ENCODE data around the gene HSPA4. TPM values are rescaled to one million over a fixed set of nuclear protein-coding genes. Genes with fewer than 3 reads are reported as not detected.
A peak's percentile ranks its signal among the peaks of the same experiment; 100 is the strongest.
"Not testable (repeated sequence)": the region's sequence is repeated elsewhere in the genome, so short reads cannot be mapped to it uniquely, and the experiment has no call there.

HSPA4 gene
- total and polyA plus RNA-seq, 4 donors = 51.3 to 135 (median 55.0) TPM

- no peaks in the 10 kb centered on the region for H3K9me3 ChIP-seq (ENCODE audit: control insufficient read depth, low read length)
- intact Hi-C loops (cut with DNase I) = loop anchor here in 1 of 2 donors (5.0 kb wide), 1 partner anchor 67 kb away; the partner anchor contains the start of gene AFF4
- no peak for DNase-seq
- WGBS, 2 donors = 15% methylated on average over 1 of the region's 1 CpG
- H3K27me3 ChIP-seq (ENCODE audit: control insufficient read depth in 1 of 2, insufficient read depth in 2 of 2, low read length in 1 of 2) = no peaks in the 10 kb centered on the region
- no peaks in the 10 kb centered on the region for H3K4me1 ChIP-seq (ENCODE audit: control insufficient read depth in 1 of 2, insufficient read depth in 2 of 2, low read length in 2 of 2)
- peak overlapping the region; percentile 26 to 63 for H3K27ac ChIP-seq (ENCODE audit: low read depth in 1 of 2, low read length in 2 of 2)
- H3K4me3 ChIP-seq (ENCODE audit: low read length in 2 of 2) = no peak overlapping the region
- no peaks in the 10 kb centered on the region for H3K36me3 ChIP-seq (ENCODE audit: control insufficient read depth in 1 of 2, insufficient read depth in 2 of 2, low read length in 1 of 2)
- no peak for ATAC-seq (ENCODE audit: low FRiP score)
Measured at GRCh38 chr5:133029416-133029815, 22.4 kb upstream of the HSPA4 start.

GRCh38 chr5:133030343-133031005 is 21.3 kb upstream of the HSPA4 start:
- H3K4me1 ChIP-seq (ENCODE audit: control insufficient read depth in 1 of 2, insufficient read depth in 2 of 2, low read length in 2 of 2) = no peaks in the 10 kb centered on the region
- 59 to 62% methylated on average over 2 of the region's 2 CpGs for WGBS, 2 donors
- DNase-seq = no peak
- no peak overlapping the region for H3K4me3 ChIP-seq (ENCODE audit: low read length in 2 of 2)
- intact Hi-C loops (cut with DNase I) = no loop called here
- no peaks in the 10 kb centered on the region for H3K36me3 ChIP-seq (ENCODE audit: control insufficient read depth in 1 of 2, insufficient read depth in 2 of 2, low read length in 1 of 2)
- no peaks in the 10 kb centered on the region for H3K9me3 ChIP-seq (ENCODE audit: control insufficient read depth, low read length)
- H3K27ac ChIP-seq (ENCODE audit: low read depth in 1 of 2, low read length in 2 of 2) = no peak overlapping the region
- no peak for ATAC-seq (ENCODE audit: low FRiP score)
- no peaks in the 10 kb centered on the region for H3K27me3 ChIP-seq (ENCODE audit: control insufficient read depth in 1 of 2, insufficient read depth in 2 of 2, low read length in 1 of 2)

DNA sequence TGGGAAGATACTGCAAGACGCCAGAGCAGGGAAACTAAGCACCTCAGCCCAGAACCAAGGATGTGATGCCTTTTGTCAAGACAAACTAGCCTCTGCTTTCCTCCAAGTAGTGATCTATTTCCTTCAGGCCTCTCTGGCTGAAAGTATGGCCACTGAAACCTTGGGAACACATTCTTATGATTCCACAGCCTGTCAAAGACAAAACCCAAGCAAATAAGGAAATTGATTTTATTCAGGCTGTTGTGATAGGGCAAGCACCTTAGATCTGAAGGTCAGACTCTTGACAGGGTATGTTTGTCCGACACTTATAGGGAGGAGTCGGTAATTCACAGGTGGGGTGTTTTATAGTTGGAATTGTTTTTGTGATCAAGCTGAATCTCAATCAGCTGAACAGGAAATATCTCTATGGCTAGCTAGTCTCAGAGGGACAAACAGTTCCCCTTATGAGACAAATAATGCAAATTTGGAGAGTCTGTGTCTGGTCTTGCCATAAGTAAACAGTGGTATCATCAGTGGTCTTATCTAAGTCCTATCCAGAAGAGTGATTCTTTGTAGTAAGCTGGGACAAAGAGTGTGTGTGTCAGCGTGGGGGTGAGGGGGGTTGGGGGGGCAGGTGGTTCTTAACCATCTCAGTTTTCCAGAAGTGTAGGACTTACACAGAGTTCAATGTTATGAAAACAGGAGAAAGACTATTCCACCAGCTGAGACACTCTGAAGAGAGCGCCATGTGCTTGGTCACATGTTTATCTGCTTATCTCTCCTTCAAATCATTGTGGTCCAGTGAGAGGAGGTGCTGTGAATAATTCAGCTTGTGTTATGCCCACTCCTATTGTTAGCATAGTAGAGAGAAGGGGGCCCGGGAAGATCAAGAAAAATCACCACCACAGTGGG is 18.7 kb upstream of the HSPA4 start:
- Histone ChIP-seq H3K4me3 (ENCODE audit: low read length in 2 of 2) (no peak overlapping the region), H3K27ac (ENCODE audit: low read depth in 1 of 2, low read length in 2 of 2) (no peak overlapping the region), H3K36me3 (ENCODE audit: control insufficient read depth in 1 of 2, insufficient read depth in 2 of 2, low read length in 1 of 2) (no peaks in the 10 kb centered on the region), H3K4me1 (ENCODE audit: control insufficient read depth in 1 of 2, insufficient read depth in 2 of 2, low read length in 2 of 2) (no peaks in the 10 kb centered on the region), H3K27me3 (ENCODE audit: control insufficient read depth in 1 of 2, insufficient read depth in 2 of 2, low read length in 1 of 2) (no peaks in the 10 kb centered on the region), H3K9me3 (ENCODE audit: control insufficient read depth, low read length) (no peaks in the 10 kb centered on the region)
- no peak for DNase-seq
- intact Hi-C loops (cut with DNase I) = no loop called here
- no peak for ATAC-seq (ENCODE audit: low FRiP score)
- WGBS, 2 donors = 74% methylated on average over 6 of the region's 6 CpGs

DNA sequence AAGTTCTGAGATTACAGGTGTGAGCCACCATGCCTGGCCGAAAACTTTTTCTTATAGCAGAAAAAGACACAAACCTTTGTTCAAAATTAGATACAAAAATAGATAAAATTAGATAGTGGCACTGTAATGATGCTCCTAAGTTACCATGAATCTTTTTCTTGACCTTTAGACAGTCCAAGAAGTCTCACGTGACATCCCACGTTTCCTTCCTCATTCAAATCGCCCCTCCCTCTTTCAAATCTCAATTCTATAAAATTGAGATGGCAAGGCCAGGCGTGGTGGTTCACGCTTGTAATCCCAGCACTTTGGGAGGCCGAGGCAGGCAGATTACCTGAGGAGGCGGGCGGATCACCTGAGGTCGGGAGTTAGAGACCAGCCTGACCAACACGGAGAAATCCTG is 17.7 kb upstream of the HSPA4 start:
- ATAC-seq (ENCODE audit: low FRiP score) = no peak

GRCh38 chr5:133035224-133035623 is 16.6 kb upstream of the HSPA4 start:
- no peak overlapping the region for H3K27ac ChIP-seq (ENCODE audit: low read depth in 1 of 2, low read length in 2 of 2)
- H3K36me3 ChIP-seq (ENCODE audit: control insufficient read depth in 1 of 2, insufficient read depth in 2 of 2, low read length in 1 of 2) = no peaks in the 10 kb centered on the region
- no peaks in the 10 kb centered on the region for H3K4me1 ChIP-seq (ENCODE audit: control insufficient read depth in 1 of 2, insufficient read depth in 2 of 2, low read length in 2 of 2)
- no peaks in the 10 kb centered on the region for H3K27me3 ChIP-seq (ENCODE audit: control insufficient read depth in 1 of 2, insufficient read depth in 2 of 2, low read length in 1 of 2)
- no peak overlapping the region for H3K4me3 ChIP-seq (ENCODE audit: low read length in 2 of 2)
- ATAC-seq (ENCODE audit: low FRiP score) = no peak
- H3K9me3 ChIP-seq (ENCODE audit: control insufficient read depth, low read length) = no peaks in the 10 kb centered on the region
- no peak for DNase-seq
- WGBS, 2 donors = 44 to 79% methylated on average over 2 of the region's 2 CpGs
- intact Hi-C loops (cut with DNase I) = no loop called here

More for the DNA sequence above, 17.7 kb upstream of the HSPA4 start:
- intact Hi-C loops (cut with DNase I) = no loop called here
- H3K27ac ChIP-seq (ENCODE audit: low read depth in 1 of 2, low read length in 2 of 2) = no peak overlapping the region
- no peaks in the 10 kb centered on the region for H3K9me3 ChIP-seq (ENCODE audit: control insufficient read depth, low read length)
- no peak for DNase-seq
- H3K4me1 ChIP-seq (ENCODE audit: control insufficient read depth in 1 of 2, insufficient read depth in 2 of 2, low read length in 2 of 2) = no peaks in the 10 kb centered on the region
- 90 to 92% methylated on average over 11 of the region's 11 CpGs for WGBS, 2 donors
- no peaks in the 10 kb centered on the region for H3K27me3 ChIP-seq (ENCODE audit: control insufficient read depth in 1 of 2, insufficient read depth in 2 of 2, low read length in 1 of 2)
- no peak overlapping the region for H3K4me3 ChIP-seq (ENCODE audit: low read length in 2 of 2)
- H3K36me3 ChIP-seq (ENCODE audit: control insufficient read depth in 1 of 2, insufficient read depth in 2 of 2, low read length in 1 of 2) = no peaks in the 10 kb centered on the region

DNA sequence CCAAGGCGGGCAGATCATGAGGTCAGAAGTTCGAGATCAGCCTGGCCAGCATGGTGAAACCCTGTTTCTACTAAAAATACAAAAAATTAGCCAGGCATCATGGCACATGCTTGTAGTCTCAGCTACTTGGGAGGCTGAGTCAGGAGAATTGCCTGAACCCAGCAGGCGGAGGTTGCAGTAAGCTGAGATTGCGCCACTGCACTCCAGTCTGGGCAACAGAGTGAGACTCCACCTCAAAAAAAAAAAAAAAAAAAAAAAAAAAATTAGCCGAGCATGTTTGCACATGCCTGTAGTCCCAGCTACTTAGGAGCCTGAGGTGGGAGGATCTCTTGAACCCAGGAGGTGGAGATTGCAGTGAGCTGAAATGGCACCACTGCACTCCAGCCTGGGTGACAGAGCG is 15.1 kb upstream of the HSPA4 start:
- 84 to 89% methylated on average over 6 of the region's 6 CpGs for WGBS, 2 donors
- H3K27me3 ChIP-seq (ENCODE audit: control insufficient read depth in 1 of 2, insufficient read depth in 2 of 2, low read length in 1 of 2); DNase-seq; H3K27ac ChIP-seq (ENCODE audit: low read depth in 1 of 2, low read length in 2 of 2); ATAC-seq (ENCODE audit: low FRiP score); H3K36me3 ChIP-seq (ENCODE audit: control insufficient read depth in 1 of 2, insufficient read depth in 2 of 2, low read length in 1 of 2); intact Hi-C loops (cut with DNase I); H3K4me1 ChIP-seq (ENCODE audit: control insufficient read depth in 1 of 2, insufficient read depth in 2 of 2, low read length in 2 of 2); H3K4me3 ChIP-seq (ENCODE audit: low read length in 2 of 2); H3K9me3 ChIP-seq (ENCODE audit: control insufficient read depth, low read length): not testable (repeated sequence)

DNA sequence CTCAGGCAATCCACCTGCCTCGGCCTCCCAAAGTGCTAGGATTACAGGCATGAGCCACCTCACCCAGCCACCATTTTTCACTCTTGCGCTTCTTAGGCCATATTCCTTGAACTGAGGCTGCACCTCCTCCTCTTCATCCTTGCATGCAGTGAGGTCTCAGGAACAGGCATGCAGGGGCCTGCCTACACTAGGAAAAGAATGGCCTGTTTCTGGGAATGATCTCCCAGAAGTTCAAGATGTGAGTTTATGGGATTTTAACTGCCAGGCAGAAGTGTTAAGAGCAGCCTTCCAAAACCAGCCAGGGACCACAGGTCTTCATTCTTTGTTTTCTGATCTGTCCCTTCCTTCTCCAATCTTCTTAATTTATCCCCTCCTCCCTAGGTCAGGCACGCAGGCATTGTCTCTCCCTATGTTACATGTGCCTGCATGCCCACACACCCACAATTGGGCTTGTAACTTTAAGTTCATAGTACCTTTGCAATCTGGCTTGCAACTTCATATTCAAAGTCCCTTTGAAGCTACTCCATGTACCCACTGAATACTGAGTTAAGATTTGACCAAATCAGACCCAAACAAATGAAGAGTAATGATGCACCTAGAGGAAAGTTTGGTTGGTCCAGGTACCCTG is 10.5 kb upstream of the HSPA4 start:
- intact Hi-C loops (cut with DNase I) = no loop called here
- no peaks in the 10 kb centered on the region for H3K27me3 ChIP-seq (ENCODE audit: control insufficient read depth in 1 of 2, insufficient read depth in 2 of 2, low read length in 1 of 2)
- DNase-seq (no peak), ATAC-seq (ENCODE audit: low FRiP score) (no peak)
- H3K36me3 ChIP-seq (ENCODE audit: control insufficient read depth in 1 of 2, insufficient read depth in 2 of 2, low read length in 1 of 2) = no peaks in the 10 kb centered on the region
- H3K4me1 ChIP-seq (ENCODE audit: control insufficient read depth in 1 of 2, insufficient read depth in 2 of 2, low read length in 2 of 2) = no peaks in the 10 kb centered on the region
- H3K4me3 ChIP-seq (ENCODE audit: low read length in 2 of 2) = no peak overlapping the region
- WGBS, 2 donors = 90 to 92% methylated on average over 3 of the region's 3 CpGs
- no peak overlapping the region for H3K27ac ChIP-seq (ENCODE audit: low read depth in 1 of 2, low read length in 2 of 2)
- no peaks in the 10 kb centered on the region for H3K9me3 ChIP-seq (ENCODE audit: control insufficient read depth, low read length)

GRCh38 chr5:133041910-133042309 is 9.9 kb upstream of the HSPA4 start:
- Histone ChIP-seq H3K36me3 (ENCODE audit: control insufficient read depth in 1 of 2, insufficient read depth in 2 of 2, low read length in 1 of 2) (no peaks in the 10 kb centered on the region), H3K4me3 (ENCODE audit: low read length in 2 of 2) (no peak overlapping the region), H3K27ac (ENCODE audit: low read depth in 1 of 2, low read length in 2 of 2) (no peak overlapping the region), H3K4me1 (ENCODE audit: control insufficient read depth in 1 of 2, insufficient read depth in 2 of 2, low read length in 2 of 2) (no peaks in the 10 kb centered on the region), H3K9me3 (ENCODE audit: control insufficient read depth, low read length) (no peaks in the 10 kb centered on the region), H3K27me3 (ENCODE audit: control insufficient read depth in 1 of 2, insufficient read depth in 2 of 2, low read length in 1 of 2) (no peaks in the 10 kb centered on the region)
- DNase-seq (no peak), ATAC-seq (ENCODE audit: low FRiP score) (no peak)
- 85 to 87% methylated on average over 1 of the region's 1 CpG for WGBS, 2 donors
- intact Hi-C loops (cut with DNase I) = no loop called here
